Mesodermal cell (in vitro differentiated cells): ENCODE results near the gene ZNF618.

Source experiments
- H3K27ac ChIP-seq: 2 replicates; pipeline ENCODE4 v1.7.0; 2013; ENCODE audit warnings: mild to moderate bottlenecking, low read depth, low read length, moderate library complexity; ENCODE audit not compliant: severe bottlenecking
- H3K36me3 ChIP-seq: 2 replicates; pipeline ENCODE4 v1.7.1; 2013; ENCODE audit warnings: mild to moderate bottlenecking, low read length, moderate library complexity; ENCODE audit not compliant: control insufficient read depth, insufficient read depth
- H3K4me1 ChIP-seq: one replicate; pipeline ENCODE4 v1.7.1; 2013; ENCODE audit warnings: mild to moderate bottlenecking, low read length; ENCODE audit not compliant: insufficient read depth, control insufficient read depth, poor library complexity, severe bottlenecking
- H3K4me3 ChIP-seq: 2 replicates; pipeline ENCODE4 v1.7.0; 2013; ENCODE audit warnings: low read length, control low read depth, mild to moderate bottlenecking; ENCODE audit not compliant: insufficient read depth, poor library complexity, severe bottlenecking; ENCODE audit errors: extremely low read depth
- H3K9me3 ChIP-seq: 2 replicates; pipeline ENCODE4 v1.7.1; 2013; ENCODE audit warnings: mild to moderate bottlenecking, low read length, moderate library complexity; ENCODE audit not compliant: control insufficient read depth
- WGBS, 2 experiments: methylation state at CpG; one replicate each; pipeline ENCODE4 v1.1.5; 2013; ENCODE audit warnings: missing lambda C conversion rate in 2 of 2; ENCODE audit not compliant: insufficient coverage in 2 of 2; 5-methylcytosine and 5-hydroxymethylcytosine counted together

The ZNF618 gene

DNA sequence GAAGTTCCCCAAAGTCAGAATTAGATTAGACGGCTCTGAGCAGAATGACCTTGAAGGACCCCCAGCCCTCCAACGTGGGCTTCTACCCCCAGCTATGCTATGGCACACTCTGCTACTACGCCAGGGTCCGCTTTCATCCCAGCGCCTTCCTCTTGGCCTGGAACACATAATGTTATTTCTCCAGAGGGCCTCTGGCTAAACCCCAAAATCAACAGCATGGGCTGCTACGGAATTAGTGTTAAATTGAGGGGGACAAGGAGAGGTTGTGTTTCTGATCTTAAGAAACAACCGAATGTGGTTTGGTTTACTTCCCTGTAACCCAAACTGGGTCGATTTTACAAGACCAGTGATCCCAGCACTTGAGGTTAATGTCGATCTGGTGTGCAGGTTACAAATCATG is 97.1 kb downstream of the ZNF618 start:
- H3K4me1 ChIP-seq = peaks cover 10% of the 10 kb centered on the region
- H3K27ac ChIP-seq = no peak overlapping the region
- H3K36me3 ChIP-seq = peaks cover 25% of the 10 kb centered on the region
- no peak overlapping the region for H3K4me3 ChIP-seq
- H3K9me3 ChIP-seq = peaks cover 6% of the 10 kb centered on the region
- WGBS, 2 experiments = 83 to 93% methylated on average over 3 to 5 of the region's 9 CpGs

- Histone ChIP-seq H3K9me3 (peaks cover 4% of the 10 kb centered on the region), H3K4me1 (peaks cover 10% of the 10 kb centered on the region), H3K27ac (no peak overlapping the region), H3K36me3 (peaks cover 23% of the 10 kb centered on the region), H3K4me3 (no peak overlapping the region)
- WGBS, 2 experiments = 85 to 91% methylated on average over 5 of the region's 5 CpGs
These were observed 97.9 kb downstream of the ZNF618 start for GRCh38 chr9:113973963-113974413.

- Histone ChIP-seq H3K36me3 (peaks cover 20% of the 10 kb centered on the region), H3K4me3 (no peak overlapping the region), H3K27ac (no peak overlapping the region), H3K4me1 (peaks cover 12% of the 10 kb centered on the region), H3K9me3 (no peaks in the 10 kb centered on the region)
- 95 to 100% methylated on average over 7 of the region's 8 CpGs for WGBS, 2 experiments
These were observed 100.8 kb downstream of the ZNF618 start for GRCh38 chr9:113976915-113977314.

- H3K4me3 ChIP-seq = no peak overlapping the region
- peaks cover 6% of the 10 kb centered on the region for H3K4me1 ChIP-seq
- no peak overlapping the region for H3K27ac ChIP-seq
- H3K36me3 ChIP-seq = peaks cover 20% of the 10 kb centered on the region
- no peaks in the 10 kb centered on the region for H3K9me3 ChIP-seq
- 89 to 100% methylated on average over 4 of the region's 6 CpGs for WGBS, 2 experiments
These were observed 102.7 kb downstream of the ZNF618 start for GRCh38 chr9:113978725-113979342.

GRCh38 chr9:113979343-113980127 is 103.4 kb downstream of the ZNF618 start:
- peaks cover 2% of the 10 kb centered on the region for H3K4me1 ChIP-seq
- H3K9me3 ChIP-seq = no peaks in the 10 kb centered on the region
- H3K36me3 ChIP-seq = peaks cover 20% of the 10 kb centered on the region
- 95 to 96% methylated on average over 6 of the region's 6 CpGs for WGBS, 2 experiments
- no peak overlapping the region for H3K4me3 ChIP-seq
- H3K27ac ChIP-seq = no peak overlapping the region

- Histone ChIP-seq H3K27ac (no peak overlapping the region), H3K4me3 (no peak overlapping the region), H3K4me1 (peaks cover 9% of the 10 kb centered on the region), H3K9me3 (no peaks in the 10 kb centered on the region), H3K36me3 (peaks cover 42% of the 10 kb centered on the region)
- WGBS, 2 experiments = 94 to 95% methylated on average over 6 to 9 of the region's 10 CpGs
These were observed 108.7 kb downstream of the ZNF618 start for GRCh38 chr9:113984639-113985380.

DNA sequence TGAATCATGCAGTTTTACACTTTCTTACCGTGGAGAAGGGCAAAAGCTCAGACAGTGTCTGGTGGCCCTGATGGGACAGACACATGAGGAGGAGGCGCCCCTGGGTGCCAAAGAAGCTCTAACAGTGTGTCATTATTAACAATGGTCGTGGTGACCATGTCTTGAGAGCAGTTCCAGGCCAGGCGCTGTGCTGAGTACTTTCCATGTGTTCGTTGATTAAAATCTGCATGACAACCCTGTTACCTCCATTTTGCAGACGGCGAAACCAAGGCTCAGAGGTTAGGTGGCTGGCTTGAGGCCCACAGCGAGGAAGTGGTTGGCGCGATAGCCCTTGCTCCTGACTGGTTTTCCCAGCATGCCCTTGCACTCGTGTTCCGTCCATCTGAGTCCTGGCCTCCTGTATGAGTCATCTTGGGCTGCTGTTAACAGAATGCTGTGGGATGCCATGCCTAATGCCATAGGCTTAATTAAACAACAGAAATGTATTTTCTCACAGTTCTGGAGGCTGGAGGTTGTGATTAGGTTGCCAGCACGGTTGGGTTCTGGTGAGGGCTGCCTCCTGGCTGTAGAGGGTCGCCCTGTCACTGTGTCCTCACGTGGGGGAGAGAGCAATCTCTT is 110.0 kb downstream of the ZNF618 start:
- Histone ChIP-seq H3K9me3 (no peaks in the 10 kb centered on the region), H3K4me1 (peaks cover 9% of the 10 kb centered on the region), H3K36me3 (peaks cover 42% of the 10 kb centered on the region), H3K4me3 (no peak overlapping the region), H3K27ac (no peak overlapping the region)
- WGBS, 2 experiments = 91 to 98% methylated on average over 14 to 15 of the region's 15 CpGs

- Histone ChIP-seq H3K36me3 (peaks cover 46% of the 10 kb centered on the region), H3K9me3 (no peaks in the 10 kb centered on the region), H3K27ac (no peak overlapping the region), H3K4me3 (no peak overlapping the region), H3K4me1 (peaks cover 9% of the 10 kb centered on the region)
- WGBS, 2 experiments = 80 to 86% methylated on average over 1 of the region's 1 CpG
These were observed 110.8 kb downstream of the ZNF618 start for GRCh38 chr9:113986931-113987330.

DNA sequence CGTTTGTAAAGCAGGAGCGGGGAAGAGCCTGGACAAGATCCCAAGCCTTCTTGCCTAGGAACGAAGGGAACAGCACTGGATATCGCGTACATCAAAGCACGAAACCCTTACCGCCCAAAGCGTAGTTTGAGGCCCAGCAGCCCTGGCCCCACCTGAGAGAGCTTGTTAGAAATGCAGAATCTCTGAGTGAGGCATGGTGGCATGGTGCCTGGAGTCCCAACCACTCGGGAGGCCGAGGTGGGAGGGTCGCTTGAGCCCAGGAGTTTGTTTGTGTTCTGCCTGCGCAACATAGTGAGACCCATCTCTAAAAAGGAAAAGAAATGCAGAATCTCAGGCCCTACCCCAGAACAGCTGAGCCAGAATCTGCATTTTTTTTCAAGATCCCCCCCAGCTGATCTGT is 111.4 kb downstream of the ZNF618 start:
- H3K36me3 ChIP-seq = peaks cover 46% of the 10 kb centered on the region
- whole genome bisulfite sequencing, 2 experiments = 86 to 91% methylated on average over 12 of the region's 12 CpGs

DNA sequence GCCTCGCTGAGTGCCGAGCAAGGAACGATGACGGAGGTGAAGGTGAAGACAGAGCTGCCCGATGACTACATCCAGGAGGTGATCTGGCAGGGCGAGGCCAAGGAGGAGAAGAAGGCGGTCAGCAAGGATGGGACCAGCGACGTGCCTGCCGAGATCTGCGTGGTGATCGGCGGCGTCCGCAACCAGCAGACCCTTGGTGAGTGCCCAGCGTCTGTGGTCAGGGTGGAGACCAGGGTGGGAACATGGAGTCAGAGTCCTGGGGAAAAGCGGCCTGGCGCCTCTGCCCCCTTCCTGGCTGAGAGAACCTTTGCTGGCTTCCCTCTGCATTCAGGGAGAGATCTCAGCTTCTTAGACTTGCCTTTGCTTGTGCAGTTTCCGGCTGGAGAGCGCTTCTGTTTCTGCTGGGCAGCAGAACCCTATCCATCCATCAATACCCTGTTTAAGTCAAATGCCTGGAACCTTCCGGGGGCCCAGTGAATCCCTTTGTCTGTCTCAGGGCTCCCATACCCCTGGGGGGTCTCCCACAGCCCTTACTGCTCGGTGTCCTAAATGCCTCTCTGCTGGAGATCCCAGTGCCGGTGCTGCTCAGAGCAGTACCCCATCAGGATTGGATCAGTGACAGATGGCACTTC is 112.4 kb downstream of the ZNF618 start:
- WGBS, 2 experiments = 96 to 97% methylated on average over 20 to 23 of the region's 23 CpGs
- H3K4me1 ChIP-seq = peaks cover 9% of the 10 kb centered on the region
- H3K36me3 ChIP-seq = peaks cover 46% of the 10 kb centered on the region
- H3K27ac ChIP-seq = no peak overlapping the region
- H3K4me3 ChIP-seq = no peak overlapping the region
- no peaks in the 10 kb centered on the region for H3K9me3 ChIP-seq

More for the DNA sequence above, 111.4 kb downstream of the ZNF618 start:
- H3K4me1 ChIP-seq = peaks cover 9% of the 10 kb centered on the region
- H3K27ac ChIP-seq = no peak overlapping the region
- H3K9me3 ChIP-seq = no peaks in the 10 kb centered on the region
- no peak overlapping the region for H3K4me3 ChIP-seq
